Measurements from ENCODE around the gene CFAP57.

DNA sequence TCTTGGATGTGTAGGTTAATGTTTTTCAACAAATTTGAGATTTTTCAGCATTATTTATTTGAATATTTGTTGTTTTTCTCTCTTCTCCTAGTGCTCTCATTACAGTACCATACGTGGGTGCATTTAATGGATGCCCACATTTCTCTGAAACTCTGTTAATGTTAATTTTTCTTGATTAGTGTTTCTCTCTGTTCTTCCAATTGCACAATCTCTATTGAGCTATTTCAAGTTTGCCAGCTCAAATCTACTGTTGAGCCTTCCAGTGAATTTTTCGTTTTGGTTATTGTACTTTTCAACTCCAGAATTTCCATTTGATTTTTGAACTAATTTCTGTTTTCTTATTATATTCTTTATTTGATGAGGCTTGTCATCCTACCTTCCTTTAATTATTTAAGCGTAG is 31.7 kb downstream of the CFAP57 start:
- TF ChIP-seq, protein P1, sequence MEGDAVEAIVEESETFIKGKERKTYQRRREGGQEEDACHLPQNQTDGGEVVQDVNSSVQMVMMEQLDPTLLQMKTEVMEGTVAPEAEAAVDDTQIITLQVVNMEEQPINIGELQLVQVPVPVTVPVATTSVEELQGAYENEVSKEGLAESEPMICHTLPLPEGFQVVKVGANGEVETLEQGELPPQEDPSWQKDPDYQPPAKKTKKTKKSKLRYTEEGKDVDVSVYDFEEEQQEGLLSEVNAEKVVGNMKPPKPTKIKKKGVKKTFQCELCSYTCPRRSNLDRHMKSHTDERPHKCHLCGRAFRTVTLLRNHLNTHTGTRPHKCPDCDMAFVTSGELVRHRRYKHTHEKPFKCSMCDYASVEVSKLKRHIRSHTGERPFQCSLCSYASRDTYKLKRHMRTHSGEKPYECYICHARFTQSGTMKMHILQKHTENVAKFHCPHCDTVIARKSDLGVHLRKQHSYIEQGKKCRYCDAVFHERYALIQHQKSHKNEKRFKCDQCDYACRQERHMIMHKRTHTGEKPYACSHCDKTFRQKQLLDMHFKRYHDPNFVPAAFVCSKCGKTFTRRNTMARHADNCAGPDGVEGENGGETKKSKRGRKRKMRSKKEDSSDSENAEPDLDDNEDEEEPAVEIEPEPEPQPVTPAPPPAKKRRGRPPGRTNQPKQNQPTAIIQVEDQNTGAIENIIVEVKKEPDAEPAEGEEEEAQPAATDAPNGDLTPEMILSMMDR (IDR thresholded peaks at IDR 0.05; ENCODE audit: poor library complexity) = no peak
- no peak for TF ChIP-seq EZH2phosphoT487 (IDR thresholded peaks at IDR 0.05; ENCODE audit: low read depth, severe bottlenecking, unreplicated experiment)
